NCI-H526 treated with DMSO at 0.1 percent for 48 hours (cell line): Measurements from ENCODE around the gene SIRT5.
A peak's percentile ranks its signal among the peaks of the same experiment; 100 is the strongest.

Experiments used
- DNase-seq: peaks from one replicate; lab custom pipeline; 2025; lab: John Stamatoyannopoulos, UW

The SIRT5 gene

GRCh38 chr6:13553646-13554045 lies 20.8 kb upstream of the SIRT5 start:
- no peak for DNase-seq

- peak; percentile 26 for DNase-seq
Measured at GRCh38 chr6:13554929-13555333, 19.5 kb upstream of the SIRT5 start.

- peak; percentile 77 for DNase-seq
Measured at GRCh38 chr6:13557841-13558240, 16.6 kb upstream of the SIRT5 start.

- no peak for DNase-seq
Measured at GRCh38 chr6:13558718-13559117, 15.7 kb upstream of the SIRT5 start.

GRCh38 chr6:13559251-13559650 lies 15.2 kb upstream of the SIRT5 start:
- DNase-seq, result peak; percentile 58

GRCh38 chr6:13559968-13560650 lies 14.3 kb upstream of the SIRT5 start:
- no peak for DNase-seq

GRCh38 chr6:13560651-13561044 lies 13.8 kb upstream of the SIRT5 start:
- no peak for DNase-seq

GRCh38 chr6:13561624-13562267 lies 12.7 kb upstream of the SIRT5 start:
- no peak for DNase-seq

- no peak for DNase-seq
Measured at GRCh38 chr6:13563009-13563408, 11.4 kb upstream of the SIRT5 start.

- DNase-seq, result no peak
Measured at GRCh38 chr6:13565921-13566320, 8.5 kb upstream of the SIRT5 start.

- DNase-seq, result no peak
Measured at GRCh38 chr6:13566500-13566899, 7.9 kb upstream of the SIRT5 start.

- DNase-seq, result no peak
Measured at GRCh38 chr6:13568970-13569369, 5.4 kb upstream of the SIRT5 start.

- DNase-seq, result no peak
Measured at GRCh38 chr6:13572240-13572639, 2.2 kb upstream of the SIRT5 start.

- DNase-seq, result no peak
Measured at GRCh38 chr6:13572951-13573654, 1.3 kb upstream of the SIRT5 start.

GRCh38 chr6:13573669-13574110 lies 711 bp upstream of the SIRT5 start:
- no peak for DNase-seq

- peak; percentile 94 for DNase-seq
Measured at GRCh38 chr6:13574149-13574570, 241 bp upstream of the SIRT5 start.

- no peak for DNase-seq
Measured at GRCh38 chr6:13575377-13575775, 975 bp downstream of the SIRT5 start.

GRCh38 chr6:13576017-13576416 lies 1.6 kb downstream of the SIRT5 start:
- DNase-seq, result no peak

- no peak for DNase-seq
Measured at GRCh38 chr6:13577926-13578325, 3.5 kb downstream of the SIRT5 start.

GRCh38 chr6:13579911-13580310 lies 5.5 kb downstream of the SIRT5 start:
- no peak for DNase-seq

GRCh38 chr6:13581700-13582229 lies 7.4 kb downstream of the SIRT5 start:
- no peak for DNase-seq

GRCh38 chr6:13586603-13587542 lies 12.5 kb downstream of the SIRT5 start:
- no peak for DNase-seq
